HG02678 (cell line): ENCODE measurements around the gene PDPK1.
A peak's percentile ranks its signal among the peaks of the same experiment; 100 is the strongest.
"Not testable (repeated sequence)": the region's sequence is repeated elsewhere in the genome, so short reads cannot be mapped to it uniquely, and the experiment has no call there.

ENCODE experiments used
- ATAC-seq: cut with Tn5 transposase; IDR thresholded peaks from one replicate; pipeline ENCODE4 v1.9.1; 2021; ENCODE audit warnings: mild to moderate bottlenecking, moderate library complexity; ENCODE audit not compliant: unreplicated experiment

The PDPK1 gene

DNA sequence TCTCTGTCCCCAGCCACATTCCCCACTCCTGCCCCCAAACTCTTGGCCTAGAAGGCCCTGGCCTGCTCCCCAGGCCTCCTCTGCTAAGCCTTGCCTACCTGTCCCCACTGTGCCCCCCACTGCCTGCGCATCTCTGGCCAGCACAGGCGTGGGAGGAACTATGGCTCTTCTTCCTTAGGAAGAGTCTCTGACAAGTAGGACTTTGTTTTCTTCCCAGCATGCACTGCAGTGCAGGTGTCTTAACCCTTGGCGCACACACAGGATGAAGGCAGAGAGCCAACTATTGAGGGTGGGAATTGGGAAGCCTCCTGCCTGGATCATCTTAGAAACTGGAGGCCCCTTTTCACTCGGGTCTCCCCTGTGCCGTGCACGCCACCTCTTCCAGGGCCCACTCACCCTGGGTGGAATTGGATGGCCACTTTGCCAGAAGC is 14.0 kb upstream of the PDPK1 start:
- ATAC-seq = no peak

DNA sequence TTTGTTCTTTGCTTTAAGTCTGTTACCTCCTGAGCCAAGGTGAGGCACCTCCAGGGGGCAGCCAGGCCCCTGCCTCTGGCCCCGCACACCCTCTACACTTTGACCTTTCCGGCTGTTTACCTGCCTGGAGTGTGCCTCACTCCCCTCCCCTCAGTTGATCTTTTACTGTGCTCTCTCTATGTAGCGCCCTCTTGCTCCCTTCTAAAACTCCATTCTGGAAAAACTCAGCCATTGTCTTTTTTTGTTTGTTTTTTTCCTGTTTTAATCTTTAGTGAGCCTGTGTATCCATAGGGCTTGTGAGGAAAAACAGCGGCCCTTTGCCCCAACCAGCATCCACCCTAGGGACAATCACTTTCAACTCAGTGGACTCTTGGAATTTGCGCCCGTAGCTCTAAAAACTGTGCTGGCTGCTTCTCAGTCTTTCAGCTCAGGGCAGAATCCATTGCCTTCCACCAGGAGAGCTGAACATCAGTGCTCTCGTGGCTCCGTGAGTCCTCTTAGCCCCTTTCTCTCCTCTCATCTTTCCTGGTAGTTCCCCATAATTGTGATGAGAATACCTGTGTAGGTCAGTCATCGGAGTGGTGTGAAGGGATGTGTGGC is 13.4 kb upstream of the PDPK1 start:
- no peak for ATAC-seq

DNA sequence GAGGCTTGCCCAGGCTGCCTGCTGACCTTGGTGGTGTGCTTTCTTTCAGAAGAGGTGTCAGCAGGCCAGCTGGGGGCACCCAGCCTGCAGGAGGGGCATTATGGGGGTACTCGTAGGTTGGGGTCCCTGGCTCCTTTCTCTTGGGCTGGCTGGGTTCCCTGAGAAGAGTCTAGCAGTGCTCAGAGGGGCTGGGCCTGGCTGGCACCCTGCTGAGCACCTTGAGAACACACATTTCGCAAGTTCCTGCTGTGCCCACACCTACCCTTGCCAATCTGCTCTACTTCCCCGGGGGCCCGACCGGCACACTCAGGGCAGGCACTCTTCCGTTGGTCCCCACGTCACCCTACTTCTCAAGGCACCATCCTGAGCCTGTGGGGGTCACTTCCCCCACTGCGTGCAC is 11.7 kb upstream of the PDPK1 start:
- no peak for ATAC-seq

DNA sequence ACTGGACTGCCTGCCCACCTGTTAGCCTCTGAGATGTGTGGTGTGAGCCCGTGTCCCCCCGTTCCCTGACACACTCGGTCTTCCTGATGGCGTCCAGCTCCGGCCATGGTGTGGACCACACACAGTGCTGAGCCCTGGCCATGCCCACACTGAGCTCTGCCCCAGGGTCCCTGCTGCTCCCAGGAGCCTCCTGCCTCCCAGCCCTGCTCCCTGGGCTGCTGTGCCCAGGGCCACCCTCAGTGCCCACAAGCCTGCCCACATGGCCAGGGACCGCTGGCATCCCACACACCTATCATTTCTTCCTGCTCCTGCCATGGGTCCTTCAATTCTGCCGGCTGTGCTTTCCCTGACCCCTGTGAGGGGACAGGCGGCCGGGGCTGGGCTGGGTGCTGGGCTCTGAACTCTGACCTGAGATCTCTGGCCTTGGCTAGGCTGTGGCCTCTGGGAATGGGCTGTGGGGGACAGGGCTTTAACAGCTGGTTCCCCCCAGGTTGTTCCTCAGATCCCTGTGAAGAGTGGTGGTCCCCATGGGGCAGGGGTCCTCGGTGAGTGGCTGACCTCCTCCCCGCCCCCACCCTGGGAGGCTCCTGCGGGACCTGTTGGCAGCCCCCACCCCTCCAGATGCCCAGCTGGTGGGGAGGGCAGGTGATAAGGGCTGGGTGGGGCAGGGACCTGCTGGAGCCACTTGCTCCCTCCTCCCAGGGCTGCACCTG is 10.6 kb upstream of the PDPK1 start:
- ATAC-seq = no peak

DNA sequence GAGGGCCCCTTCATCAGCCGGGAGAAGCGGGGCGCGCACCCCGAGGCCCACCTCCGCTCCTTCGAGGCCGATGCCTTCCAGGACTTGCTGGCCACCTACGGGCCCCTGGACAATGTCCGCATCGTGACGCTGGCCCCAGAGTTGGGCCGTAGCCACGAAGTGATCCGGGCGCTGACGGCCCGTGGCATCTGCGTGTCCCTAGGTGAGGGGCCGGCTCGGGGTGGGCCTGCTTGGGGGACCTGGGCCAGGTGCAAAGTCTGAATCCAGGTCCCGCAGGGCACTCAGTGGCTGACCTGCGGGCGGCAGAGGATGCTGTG is 10.1 kb upstream of the PDPK1 start:
- ATAC-seq = no peak

DNA sequence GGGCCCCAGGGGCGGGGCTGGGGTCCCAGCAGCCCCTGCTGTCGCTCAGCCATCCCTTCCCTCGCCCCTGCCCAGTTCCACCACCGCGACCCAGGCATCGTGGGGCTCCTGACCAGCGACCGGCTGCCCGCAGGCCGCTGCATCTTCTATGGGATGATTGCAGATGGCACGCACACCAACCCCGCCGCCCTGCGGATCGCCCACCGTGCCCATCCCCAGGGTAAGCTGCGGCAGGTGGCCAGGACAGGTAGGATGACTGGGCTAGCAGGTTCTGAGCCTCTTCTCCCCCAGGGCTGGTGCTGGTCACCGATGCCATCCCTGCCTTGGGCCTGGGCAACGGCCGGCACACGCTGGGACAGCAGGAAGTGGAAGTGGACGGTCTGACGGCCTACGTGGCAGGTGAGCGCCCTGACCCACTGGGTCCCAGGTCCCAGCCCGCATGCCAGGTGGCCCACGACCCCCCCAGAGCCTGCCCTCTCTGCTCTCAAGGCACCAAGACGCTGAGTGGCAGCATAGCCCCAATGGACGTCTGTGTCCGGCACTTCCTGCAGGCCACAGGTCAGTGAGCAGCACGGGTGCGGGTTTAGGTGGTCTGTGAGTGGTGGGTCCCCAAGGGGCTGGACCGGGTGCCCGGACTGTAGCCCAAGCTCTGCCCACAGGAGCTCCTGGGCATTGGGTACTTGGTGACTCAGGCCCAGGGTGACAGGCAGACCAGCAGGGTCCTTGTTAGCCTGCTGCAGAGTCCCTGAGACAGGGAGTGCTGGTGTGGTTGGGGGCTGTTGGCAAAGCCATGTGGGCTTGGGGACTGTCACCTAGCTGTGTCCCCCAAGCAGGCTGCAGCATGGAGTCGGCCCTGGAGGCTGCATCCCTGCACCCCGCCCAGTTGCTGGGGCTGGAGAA is 9.4 kb upstream of the PDPK1 start:
- no peak for ATAC-seq

DNA sequence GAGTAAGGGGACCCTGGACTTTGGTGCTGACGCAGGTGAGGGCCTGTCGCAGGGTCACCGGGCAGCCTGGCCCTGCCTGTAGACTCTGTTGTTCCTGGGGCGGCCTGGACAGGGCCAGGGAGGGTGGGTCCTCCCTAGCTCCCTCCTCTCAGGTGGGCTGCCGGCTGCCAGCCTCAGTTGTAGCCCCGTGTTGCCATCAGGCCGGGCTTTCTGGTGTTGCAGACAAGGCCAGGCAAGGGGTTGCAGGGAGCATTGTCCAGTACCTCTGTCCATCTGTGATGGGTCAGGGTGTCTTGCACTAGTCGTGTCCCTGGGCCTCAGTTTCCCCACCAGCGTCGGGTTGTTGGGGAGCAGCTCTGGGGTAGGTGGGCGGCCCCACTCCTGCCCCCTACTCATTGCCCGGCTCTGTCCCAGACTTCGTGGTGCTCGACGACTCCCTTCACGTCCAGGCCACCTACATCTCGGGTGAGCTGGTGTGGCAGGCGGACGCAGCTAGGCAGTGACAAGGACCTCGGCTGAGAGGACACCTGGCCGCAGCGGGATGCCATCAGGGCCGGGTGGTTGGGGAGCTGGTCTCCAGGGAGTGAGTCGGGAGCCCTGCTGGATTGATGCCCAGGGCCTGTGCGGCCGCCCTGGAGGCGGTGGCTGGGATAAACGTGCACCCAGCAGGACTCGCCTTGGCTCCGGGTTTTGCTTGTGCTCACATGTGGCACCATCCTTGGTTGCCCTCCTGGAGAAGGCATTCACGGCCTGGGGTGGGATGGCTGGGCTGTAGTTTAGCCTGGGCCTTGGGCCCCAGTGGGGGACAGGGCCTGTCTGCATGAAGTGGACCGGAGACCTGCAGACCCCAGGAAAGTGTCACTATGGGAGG is 8.5 kb upstream of the PDPK1 start:
- no peak for ATAC-seq

DNA sequence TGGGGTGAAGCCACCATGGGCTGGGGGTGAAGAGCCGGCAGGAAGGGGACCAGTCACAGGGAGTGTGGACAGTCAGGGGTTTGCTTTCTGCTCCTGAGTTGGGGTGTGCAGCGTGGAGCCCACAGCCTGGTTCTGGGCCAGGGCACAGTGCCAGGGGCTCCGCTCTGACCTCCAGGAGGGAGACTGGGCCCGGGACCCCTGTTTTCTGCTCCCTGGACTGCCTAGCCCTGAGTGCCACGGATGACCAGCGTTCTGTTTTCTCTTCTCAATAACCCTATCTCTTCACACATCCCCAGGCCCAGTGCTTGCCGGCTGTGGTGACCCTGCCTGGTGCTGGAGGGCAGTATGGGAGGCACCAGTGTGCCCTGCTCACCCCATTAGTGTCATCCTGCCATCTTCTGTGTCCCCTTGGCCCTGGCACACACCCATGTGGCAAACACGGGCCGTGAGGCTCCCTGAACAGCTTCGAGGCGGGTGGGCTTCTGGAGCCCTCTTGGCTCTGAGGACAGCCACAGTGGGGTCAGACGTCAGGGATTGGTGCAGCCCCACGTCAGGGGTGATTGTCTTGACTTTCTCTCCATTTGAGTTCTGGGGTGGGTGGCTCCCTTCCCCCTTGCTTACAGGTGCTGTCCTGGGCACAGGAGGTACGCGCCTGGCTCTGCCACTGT is 7.7 kb upstream of the PDPK1 start:
- ATAC-seq = no peak

DNA sequence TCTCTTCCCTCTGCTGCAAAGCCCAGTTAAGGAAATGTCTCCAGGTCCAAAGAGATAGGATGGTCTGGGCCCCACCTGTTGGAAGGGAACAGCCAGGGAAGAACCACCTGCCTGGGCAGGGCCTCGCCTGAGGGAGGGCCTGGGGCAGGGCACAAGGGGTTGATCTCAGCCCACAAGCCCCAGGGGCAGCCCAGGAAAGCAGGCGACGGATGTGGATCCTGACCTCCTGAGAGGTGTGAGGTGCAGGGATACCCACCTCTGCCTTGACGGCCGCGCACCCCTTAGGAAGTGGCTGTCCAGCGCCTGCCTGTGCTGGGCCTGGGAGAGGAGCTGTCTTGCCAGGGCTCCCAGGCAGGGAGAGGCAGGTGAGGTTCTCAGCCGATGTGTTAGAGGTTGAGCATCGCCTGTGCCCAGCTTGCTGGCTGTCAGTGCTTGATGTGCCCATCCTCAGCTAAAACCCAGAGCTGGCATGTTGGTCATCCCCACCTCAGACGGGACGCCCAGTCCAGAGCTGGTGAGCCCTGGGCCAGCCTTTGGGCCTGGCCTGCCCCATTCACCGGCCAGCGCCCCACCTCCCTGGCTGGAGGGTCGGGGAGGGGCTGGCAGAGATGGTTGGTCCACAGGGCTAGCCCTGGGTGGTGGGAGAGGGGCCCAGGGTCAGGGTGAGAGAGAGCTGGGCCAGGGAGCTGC is 7.0 kb upstream of the PDPK1 start:
- ATAC-seq = no peak

DNA sequence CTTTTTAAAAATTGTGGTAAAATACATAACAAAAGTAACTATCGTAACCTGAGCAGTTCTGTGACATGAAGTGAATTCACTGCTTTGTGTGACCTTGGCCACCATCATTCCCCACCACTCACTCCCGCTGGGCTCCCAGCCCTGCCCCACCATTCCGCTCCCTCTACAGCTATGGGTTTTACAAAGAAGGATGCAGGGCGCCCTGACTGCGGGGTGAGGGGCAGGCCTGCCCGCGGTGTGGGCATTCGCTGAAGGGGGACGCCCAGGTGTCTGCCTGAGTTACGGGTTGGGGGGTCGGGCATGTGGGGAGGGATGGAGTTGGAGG is 6.5 kb upstream of the PDPK1 start, which contains the start of gene CEMP1:
Gene CEMP1, minus strand, starts transcription at position 38 of the 325 bp plus-strand sequence. CDS start 335 bp downstream, outside the sequence.
- ATAC-seq = peak; percentile 2

DNA sequence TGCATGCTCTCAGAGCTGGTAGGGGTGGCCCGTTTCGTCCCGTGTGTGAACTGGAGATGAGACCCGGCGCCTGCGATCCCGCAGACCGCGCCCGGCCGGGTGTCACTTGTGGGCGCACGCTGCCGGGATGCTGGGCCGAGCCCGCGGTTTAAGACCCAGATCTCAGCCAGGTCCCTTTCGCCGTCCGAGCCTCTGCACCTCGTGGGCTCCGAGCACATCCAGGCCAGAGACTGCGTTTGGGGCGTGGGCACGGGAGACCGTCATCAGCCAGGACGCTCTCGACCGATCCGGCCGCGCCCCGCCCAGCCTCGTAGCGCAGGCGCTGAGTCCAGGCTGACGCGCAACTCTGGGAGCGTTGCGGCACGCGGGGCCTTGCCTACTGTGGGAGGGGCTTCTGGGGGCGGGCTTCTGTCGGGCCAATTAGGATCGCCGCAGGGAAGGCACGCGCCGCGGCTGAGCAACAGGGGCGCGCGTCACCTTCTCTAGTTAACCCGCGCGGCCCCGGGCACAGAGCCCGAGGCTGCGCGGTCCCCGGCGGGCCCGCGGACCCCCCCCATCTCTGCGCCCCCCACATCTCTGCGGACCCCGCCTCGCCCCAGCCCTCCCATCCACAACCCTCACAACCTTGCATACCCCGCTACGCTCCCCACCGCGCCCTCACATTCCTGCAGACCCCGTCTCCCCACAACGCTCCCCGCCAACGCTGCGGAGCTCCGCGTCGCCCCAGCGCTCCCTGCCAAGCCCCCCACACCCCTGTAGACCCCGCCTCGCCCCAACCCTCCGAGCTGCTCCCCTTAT is 5.9 kb upstream of the PDPK1 start:
- peak; percentile 84 for ATAC-seq

DNA sequence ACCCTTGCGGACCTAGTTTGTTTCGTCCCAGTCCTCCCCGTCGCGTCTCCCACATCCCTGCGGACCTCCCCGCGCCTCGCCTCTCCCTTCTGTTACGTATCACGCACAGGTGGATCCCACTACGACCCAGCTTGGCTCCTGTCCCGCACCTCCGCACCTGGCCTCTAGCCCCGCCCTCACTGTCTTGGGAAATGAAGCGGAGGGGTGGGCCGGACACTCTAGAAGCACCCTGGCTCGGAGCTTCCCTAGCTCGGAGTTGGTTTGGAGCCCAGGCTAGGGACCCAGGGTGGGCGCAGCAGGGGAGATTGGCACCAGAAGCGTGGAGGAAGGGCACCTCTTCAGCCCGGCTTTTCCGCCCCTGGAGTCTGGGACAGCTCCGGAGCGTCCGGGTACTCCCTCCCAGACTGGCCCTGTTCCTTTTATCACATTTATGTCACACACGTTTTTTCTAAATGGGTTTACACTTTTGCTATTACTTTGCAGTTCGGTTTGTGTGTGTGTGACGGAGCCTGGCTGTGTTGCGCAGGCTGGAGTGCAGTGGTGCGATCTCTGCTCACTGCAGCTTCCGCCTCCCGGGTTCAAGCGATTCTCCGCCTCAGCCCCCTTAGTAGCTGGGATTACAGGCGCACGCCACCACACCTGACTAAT is 5.2 kb upstream of the PDPK1 start:
- no peak for ATAC-seq

DNA sequence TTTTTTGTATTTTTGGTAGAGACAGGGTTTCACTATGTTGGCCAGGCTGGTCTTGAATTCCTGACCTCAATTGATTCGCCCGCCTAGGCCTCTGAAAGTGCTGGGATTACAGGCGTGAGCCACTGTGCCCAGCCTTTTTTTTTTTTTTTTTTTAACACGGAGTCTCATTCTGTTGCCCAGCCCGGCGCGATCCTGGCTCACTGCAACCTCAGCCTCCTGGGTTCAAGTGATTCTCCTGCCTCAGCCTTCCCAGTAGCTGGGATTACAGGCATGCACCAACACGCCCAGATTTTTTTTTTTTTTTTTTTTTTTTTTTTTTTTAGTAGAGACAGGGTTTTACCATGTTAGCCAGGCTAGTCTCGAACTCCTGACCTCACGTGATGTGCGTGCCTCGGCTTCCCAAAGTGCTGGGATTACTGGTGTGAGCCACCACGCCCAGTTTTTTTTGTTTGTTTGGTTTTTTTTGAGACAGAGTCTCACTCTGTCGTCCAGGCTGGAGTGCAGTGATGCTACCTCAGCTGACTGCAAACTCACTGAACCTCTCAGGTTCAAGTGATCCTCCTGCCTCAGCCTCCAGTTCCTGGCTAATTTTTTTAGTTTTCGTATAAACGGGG is 4.6 kb upstream of the PDPK1 start:
- not testable (repeated sequence) for ATAC-seq

DNA sequence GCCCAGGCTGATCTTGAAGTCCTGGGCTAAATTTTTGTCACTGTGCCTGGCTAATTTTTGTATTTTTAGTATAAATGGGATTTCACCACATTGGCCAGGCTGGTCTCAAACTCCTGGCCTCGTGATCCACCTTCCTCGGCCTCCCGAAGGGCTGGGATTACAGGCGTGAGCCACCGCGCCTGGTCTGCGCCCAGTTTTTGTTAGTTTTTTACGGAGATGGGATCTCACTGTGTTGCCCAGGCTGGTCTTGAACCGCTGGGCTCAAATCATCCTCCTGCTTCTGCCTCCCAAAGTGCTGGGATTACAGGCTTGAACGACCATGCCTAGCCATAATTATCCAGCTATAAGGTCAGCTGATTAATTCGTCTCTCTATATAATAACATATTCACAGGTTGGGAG is 3.9 kb upstream of the PDPK1 start:
- ATAC-seq = no peak

DNA sequence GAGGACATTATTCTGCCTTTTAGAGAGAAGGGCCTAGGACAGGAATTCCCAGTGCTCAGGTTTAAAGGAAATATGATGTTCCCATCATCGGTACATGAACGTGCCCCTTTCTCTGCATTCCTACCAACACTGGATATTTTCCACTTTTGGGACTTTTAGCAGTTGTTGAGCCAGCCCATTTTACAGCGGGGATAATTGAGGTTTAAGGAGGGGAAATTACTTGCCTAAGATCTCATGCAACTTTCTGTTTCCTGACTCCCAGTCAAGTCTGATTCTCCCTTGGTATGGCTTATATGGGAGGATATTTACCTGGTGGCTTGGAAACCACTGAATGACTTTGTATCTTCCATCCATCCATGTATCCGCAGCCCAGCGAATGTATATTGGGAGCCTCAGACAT is 3.5 kb upstream of the PDPK1 start:
- ATAC-seq = not testable (repeated sequence)

DNA sequence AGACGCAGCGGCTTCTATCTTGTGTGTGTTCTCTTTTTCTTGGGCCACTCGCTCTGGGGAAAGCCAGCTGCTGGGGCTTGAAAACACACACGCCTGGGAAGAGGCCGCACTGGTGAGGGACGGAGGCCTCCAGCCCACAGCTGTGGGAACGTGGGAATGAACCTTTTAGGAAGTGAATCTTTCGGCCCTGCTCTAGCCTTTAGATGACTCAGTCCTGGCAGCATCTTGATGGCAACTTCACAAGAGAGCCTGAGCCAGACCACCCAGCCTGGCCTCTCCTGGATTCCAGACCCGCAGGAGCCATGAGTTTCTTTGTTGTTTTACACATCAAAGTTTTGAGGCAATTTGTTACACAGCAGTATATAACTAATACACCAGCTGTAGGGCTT is 2.2 kb upstream of the PDPK1 start:
- ATAC-seq = no peak

DNA sequence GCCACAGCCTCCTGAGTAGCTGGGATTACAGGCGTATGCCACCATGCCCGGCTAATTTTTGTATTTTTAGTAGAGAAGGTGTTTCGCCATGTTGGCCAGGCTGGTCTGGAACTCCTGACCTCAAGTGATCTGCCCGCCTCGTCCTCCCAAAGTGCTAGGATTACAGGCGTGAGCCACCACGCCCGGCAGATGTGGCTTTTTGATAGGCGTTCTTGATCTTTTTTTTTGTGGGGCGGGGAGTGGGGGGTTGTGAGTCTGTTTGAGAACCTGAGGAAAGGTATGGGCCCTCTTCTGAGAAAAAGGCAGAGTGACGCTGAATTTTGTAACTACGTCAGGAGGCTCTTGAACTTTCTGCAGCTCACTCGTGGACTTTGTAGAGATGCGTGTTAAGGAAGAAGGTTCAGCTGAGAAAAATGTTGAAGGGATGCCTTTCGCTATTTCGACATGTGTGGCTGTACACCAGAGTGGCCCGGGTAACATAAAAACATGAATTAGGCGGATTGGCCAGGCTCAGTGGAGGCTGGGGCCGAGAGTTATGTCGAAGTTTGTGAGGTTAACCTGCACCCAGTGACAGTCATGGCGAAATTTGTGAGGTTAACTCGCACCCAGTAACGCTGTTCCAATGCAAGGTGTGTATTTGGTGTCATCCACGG is 1.5 kb downstream of the PDPK1 start:
- ATAC-seq = not testable (repeated sequence)
